ENCODE measurements around the gene KLHL18.
"Not testable (repeated sequence)": the region's sequence is repeated elsewhere in the genome, so short reads cannot be mapped to it uniquely, and the experiment has no call there.

The KLHL18 gene

DNA sequence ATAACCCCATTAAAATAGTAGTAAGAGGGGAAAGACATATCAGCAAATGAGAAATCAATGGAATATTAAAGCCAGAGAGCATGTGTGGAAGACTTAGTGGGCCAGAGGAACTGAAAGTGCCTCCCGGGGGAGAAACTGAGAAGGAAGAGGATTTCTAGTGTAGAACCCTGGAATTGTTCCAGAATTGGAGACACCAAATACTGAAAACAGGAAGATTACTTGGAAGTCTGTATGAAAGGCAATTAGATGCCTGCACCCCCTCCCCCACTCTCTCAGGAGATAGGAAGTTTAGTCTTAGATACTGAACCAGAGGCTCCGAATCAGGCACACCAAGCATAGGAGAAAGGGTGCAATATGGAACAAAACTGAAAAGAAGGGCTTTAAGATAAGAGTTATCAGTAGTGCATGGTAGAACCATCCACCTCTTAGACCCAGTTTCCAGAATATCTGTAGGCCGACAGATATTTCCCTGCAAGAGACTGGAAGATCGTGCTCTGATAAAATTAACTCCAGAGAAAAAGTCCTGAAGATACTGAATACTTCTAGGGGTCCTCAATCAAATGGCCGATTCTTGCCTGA, 32.4 kb downstream of the KLHL18 start:
- Mint-ChIP-seq H3K27ac (no peak overlapping the region), H3K4me3 (no peak overlapping the region), H3K27me3 (no peaks in the 10 kb centered on the region), H3K36me3 (ENCODE audit: low read depth) (peaks cover 42% of the 10 kb centered on the region), H3K4me1 (ENCODE audit: low read depth) (peaks cover 14% of the 10 kb centered on the region), H3K9me3 (no peaks in the 10 kb centered on the region)
- DNase-seq = no peak

DNA sequence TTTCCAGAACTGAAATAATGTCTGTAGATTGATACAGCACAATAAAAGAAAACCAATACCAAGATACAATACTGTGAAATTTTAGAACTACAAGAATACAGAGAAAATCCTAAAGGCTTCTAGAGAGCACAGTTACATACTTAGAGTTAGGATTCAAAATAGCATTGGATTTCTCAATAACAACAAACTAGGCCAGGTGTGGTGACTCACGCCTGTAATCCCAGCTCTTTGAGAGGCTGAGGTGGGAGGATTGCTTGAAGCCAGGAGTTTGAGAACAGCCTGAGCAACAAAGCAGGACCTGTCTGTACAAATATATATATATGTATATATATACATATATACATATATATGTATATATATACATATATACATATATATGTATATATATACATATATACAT, 33.4 kb downstream of the KLHL18 start:
- H3K9me3 Mint-ChIP-seq, H3K4me3 Mint-ChIP-seq, DNase-seq, H3K27ac Mint-ChIP-seq, H3K27me3 Mint-ChIP-seq: not testable (repeated sequence)
- Mint-ChIP-seq H3K4me1 (ENCODE audit: low read depth) (peaks cover 11% of the 10 kb centered on the region), H3K36me3 (ENCODE audit: low read depth) (peaks cover 46% of the 10 kb centered on the region)

DNA sequence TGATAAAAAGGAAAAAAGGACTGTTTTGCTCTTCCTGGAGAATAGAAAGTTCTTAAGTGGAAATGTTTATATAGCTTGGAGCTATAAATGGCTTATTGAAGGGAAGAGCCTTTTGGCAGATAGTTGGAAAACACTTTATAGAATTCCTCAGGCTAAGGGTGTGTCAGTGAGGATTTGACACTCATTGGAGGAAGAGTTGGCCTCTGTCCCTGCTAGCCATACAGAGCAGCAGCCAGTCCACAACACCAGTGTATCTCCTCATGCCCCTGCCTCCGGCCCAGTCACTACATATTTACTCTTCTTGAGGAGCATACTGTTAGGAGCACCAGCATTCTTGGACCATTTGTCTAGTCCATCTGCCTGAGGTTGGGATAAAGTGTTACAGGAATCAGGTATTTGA, 36.2 kb downstream of the KLHL18 start:
- Mint-ChIP-seq H3K27me3 (no peaks in the 10 kb centered on the region), H3K4me1 (ENCODE audit: low read depth) (peaks cover 8% of the 10 kb centered on the region), H3K36me3 (ENCODE audit: low read depth) (peaks cover 74% of the 10 kb centered on the region), H3K27ac (peak overlapping the region; percentile 53), H3K4me3 (no peak overlapping the region), H3K9me3 (no peaks in the 10 kb centered on the region)
- DNase-seq = no peak

DNA sequence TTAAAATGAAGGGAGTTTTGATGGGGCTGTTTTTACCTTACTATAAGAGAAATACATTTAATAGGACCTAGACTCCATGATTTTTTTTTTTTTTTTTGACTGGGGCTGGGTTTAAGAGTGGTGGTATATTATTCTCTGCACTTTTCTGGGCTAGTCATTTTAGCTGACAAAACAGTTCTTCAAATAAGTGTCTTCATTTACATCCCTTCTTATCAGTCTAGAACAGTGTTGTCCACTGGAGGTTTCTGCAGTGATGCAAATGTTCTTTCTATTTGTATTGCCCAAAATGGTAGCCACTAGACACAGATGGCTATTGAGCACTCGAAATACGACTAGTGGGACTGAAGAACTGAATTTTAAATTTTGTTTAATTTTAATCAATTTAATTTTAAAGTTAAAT, 37.2 kb downstream of the KLHL18 start:
- H3K9me3 Mint-ChIP-seq = no peaks in the 10 kb centered on the region
- H3K27me3 Mint-ChIP-seq = no peaks in the 10 kb centered on the region
- H3K36me3 Mint-ChIP-seq (ENCODE audit: low read depth) = peaks cover 75% of the 10 kb centered on the region
- DNase-seq = no peak
- no peaks in the 10 kb centered on the region for H3K4me1 Mint-ChIP-seq (ENCODE audit: low read depth)
- no peak overlapping the region for H3K4me3 Mint-ChIP-seq
- H3K27ac Mint-ChIP-seq = no peak overlapping the region

DNA sequence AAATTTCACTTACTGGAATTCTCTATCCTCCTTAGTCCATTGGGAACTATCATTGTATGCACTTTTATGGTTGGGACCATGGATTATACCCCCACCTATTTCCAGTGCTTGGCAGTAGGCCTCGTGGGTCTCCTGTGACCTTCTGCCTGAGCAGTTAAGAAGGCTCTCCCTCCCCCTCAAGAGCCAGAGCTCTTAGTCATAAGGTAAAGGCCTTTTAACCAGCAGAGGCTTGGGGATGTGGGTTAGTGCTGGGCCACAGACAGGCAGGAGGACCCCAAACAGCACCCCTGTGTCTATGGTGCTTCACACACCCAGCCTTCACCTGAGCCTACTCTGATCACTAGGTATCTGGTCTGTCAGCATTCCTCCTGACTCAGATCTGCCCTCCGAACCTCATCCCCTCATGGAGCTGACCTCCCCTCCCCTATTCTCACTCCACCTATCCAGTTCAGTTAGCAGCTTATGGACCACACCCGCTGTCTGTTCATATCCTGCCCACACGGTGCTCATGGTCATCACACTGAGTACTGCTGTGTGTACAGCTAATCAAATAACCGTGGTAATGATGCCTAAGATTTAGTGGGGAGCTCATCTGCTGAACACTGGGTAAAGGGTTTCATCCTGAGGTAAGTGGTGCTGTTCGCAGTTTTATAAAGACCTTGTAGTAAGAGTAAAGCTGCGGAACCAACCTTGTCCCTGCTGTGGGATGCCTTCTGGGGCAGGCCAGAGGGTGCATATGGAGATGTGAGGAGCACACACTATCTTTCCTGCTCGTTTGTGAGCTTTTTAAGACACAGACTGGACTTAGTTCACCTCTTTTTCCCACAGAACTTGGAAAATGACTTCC, 40.9 kb downstream of the KLHL18 start:
- H3K4me3 Mint-ChIP-seq = no peak overlapping the region
- H3K4me1 Mint-ChIP-seq (ENCODE audit: low read depth) = no peaks in the 10 kb centered on the region
- H3K36me3 Mint-ChIP-seq (ENCODE audit: low read depth) = peaks cover 97% of the 10 kb centered on the region
- H3K27me3 Mint-ChIP-seq = no peaks in the 10 kb centered on the region
- no peaks in the 10 kb centered on the region for H3K9me3 Mint-ChIP-seq
- peak overlapping the region; percentile 46 for H3K27ac Mint-ChIP-seq
- no peak for DNase-seq

DNA sequence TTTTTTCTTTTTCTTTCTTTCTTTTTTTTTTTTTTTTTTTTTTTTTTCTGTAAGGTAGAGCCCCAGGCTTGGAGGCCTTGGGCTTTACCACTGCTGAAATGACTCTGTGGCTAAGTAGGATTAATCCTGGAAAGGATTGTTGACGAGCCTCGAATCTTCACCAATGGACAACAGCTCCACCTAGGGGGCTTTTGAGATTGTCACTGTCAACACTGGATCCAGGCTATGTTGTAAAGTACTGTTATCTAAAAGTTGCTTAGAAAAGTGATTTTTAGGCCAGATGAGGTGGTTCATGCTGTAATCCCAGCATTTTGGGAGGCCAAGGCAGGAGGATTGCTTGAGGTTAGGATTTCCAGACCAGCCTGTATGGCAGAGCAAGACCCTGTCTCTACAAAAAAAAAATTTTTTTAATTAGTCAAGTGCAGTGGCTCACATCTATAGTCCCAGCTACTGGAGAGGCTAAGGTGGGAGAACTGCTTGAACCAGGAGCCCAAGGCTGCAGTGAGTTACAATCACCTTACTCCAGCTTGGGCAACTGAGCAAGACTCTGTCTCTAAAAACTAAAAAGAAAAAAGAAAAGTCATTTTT, 41.6 kb downstream of the KLHL18 start:
- peak overlapping the region; percentile 46 for H3K27ac Mint-ChIP-seq
- H3K9me3 Mint-ChIP-seq = no peaks in the 10 kb centered on the region
- no peaks in the 10 kb centered on the region for H3K4me1 Mint-ChIP-seq (ENCODE audit: low read depth)
- H3K4me3 Mint-ChIP-seq = no peak overlapping the region
- no peaks in the 10 kb centered on the region for H3K27me3 Mint-ChIP-seq
- no peak for DNase-seq
- H3K36me3 Mint-ChIP-seq (ENCODE audit: low read depth) = peaks cover 96% of the 10 kb centered on the region

DNA sequence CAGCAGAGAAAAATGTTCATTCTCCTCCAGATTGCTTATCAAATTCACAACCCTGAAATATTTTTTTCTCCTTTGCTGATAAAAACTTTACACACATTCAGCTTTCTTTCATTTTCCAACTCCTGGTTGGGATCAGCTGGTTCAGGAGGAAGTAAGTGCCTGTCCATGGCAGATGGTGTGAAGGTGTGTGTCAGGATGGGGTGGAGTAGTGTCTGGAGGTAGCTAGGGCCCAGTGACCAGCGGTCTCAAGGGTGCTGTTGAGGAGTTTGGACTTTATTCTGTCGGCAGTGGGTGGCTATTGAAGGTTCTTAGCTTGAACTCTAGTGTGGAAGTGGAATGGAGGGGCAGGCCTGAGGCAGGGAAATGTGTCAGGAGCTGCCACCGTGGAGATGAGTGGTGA, 51.2 kb downstream of the KLHL18 start:
- no peaks in the 10 kb centered on the region for H3K4me1 Mint-ChIP-seq (ENCODE audit: low read depth)
- DNase-seq = no peak
- H3K36me3 Mint-ChIP-seq (ENCODE audit: low read depth) = peaks cover 95% of the 10 kb centered on the region
- no peak overlapping the region for H3K4me3 Mint-ChIP-seq
- peak overlapping the region; percentile 62 for H3K27ac Mint-ChIP-seq
- H3K9me3 Mint-ChIP-seq = no peaks in the 10 kb centered on the region
- no peaks in the 10 kb centered on the region for H3K27me3 Mint-ChIP-seq

DNA sequence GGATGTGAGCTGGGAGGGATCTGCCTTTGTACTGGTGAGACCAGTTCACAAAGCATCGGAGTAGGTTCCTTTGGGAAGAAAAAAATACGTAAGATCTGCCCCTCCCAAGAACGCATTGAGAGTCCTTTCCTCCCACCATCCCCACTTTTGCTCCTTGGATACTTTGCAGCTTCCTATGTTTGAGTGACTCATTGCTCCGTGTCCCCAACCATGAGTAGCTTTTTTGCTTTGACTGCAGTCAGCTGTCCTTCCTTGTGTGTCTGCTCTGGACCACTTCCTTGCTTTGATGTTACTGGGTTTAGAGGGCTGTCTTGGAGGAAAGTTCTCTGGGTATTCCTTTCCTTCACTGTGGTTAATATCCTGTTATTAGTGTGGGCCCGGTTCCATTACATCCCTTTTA, 54.9 kb downstream of the KLHL18 start:
- H3K4me1 Mint-ChIP-seq (ENCODE audit: low read depth) = no peaks in the 10 kb centered on the region
- no peak overlapping the region for H3K27ac Mint-ChIP-seq
- no peaks in the 10 kb centered on the region for H3K27me3 Mint-ChIP-seq
- peaks cover 95% of the 10 kb centered on the region for H3K36me3 Mint-ChIP-seq (ENCODE audit: low read depth)
- H3K9me3 Mint-ChIP-seq = no peaks in the 10 kb centered on the region
- no peak for DNase-seq
- H3K4me3 Mint-ChIP-seq = no peak overlapping the region

DNA sequence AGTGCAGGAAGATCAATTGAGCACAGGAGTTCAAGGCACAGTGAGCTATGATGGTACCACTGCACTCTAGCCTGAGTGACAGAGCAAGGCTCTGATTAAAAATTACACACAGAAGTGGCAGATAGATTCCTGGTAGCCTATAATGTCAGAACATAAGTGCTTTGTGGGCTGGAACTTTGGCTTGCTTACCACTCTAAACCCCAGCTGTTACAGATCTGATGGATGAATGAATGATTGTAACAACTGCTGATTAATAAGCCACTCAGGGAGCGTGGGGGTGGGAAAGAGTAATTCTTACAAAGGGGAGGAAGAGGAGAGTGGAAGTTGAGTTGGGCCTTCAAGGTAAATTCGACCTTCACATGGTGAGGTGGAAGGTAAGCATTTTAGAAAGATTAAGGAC, 57.2 kb downstream of the KLHL18 start:
- no peak overlapping the region for H3K4me3 Mint-ChIP-seq
- H3K27me3 Mint-ChIP-seq = no peaks in the 10 kb centered on the region
- peak overlapping the region; percentile 22 for H3K27ac Mint-ChIP-seq
- DNase-seq = no peak
- H3K4me1 Mint-ChIP-seq (ENCODE audit: low read depth) = no peaks in the 10 kb centered on the region
- H3K9me3 Mint-ChIP-seq = no peaks in the 10 kb centered on the region
- peaks cover 95% of the 10 kb centered on the region for H3K36me3 Mint-ChIP-seq (ENCODE audit: low read depth)

DNA sequence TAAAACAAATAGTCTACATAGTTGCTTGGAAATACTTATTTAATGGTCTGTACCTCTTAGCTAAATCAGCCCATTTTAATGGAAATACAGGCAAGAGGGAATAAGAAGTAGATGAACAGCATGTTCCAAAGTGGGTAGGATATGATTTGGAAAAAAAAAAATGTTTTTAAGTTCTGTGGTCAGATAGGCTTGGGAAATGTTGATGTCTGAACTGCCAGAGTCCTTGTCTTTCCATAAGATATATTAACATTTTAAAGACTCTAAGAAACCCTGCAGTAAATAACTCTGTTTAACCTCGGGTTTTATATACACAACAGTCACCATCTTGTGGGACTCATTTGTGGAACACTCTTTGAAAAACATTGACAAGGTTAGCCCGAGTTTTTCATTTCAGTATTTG, 58.1 kb downstream of the KLHL18 start:
- no peak for DNase-seq
- Mint-ChIP-seq H3K36me3 (ENCODE audit: low read depth) (peaks cover 97% of the 10 kb centered on the region), H3K27me3 (no peaks in the 10 kb centered on the region), H3K27ac (no peak overlapping the region), H3K4me3 (no peak overlapping the region), H3K9me3 (no peaks in the 10 kb centered on the region), H3K4me1 (ENCODE audit: low read depth) (peaks cover 3% of the 10 kb centered on the region)

DNA sequence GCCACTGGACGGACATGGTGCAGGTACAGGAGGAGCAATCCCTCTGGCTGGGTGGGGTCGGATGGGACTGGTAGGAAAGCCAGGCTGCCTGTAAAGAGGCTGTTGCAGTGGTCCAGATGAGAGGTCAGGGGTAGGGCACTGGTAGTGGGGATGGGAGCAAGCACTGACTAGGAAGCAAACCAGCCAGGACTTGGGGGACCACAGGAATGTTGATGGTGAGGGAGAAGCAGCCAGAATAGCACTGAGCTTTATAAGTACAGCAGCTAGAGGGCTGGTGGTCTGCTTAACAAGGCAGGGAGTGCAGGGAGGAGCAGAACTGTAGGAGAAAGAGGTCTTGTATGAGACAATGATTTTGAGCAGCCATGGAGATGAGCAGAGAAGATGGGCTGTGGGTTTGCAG, 59.4 kb downstream of the KLHL18 start:
- Mint-ChIP-seq H3K4me1 (ENCODE audit: low read depth) (peaks cover 3% of the 10 kb centered on the region), H3K4me3 (no peak overlapping the region), H3K9me3 (no peaks in the 10 kb centered on the region), H3K27ac (peak overlapping the region; percentile 13), H3K27me3 (no peaks in the 10 kb centered on the region), H3K36me3 (ENCODE audit: low read depth) (peaks cover 93% of the 10 kb centered on the region)
- DNase-seq = no peak

DNA sequence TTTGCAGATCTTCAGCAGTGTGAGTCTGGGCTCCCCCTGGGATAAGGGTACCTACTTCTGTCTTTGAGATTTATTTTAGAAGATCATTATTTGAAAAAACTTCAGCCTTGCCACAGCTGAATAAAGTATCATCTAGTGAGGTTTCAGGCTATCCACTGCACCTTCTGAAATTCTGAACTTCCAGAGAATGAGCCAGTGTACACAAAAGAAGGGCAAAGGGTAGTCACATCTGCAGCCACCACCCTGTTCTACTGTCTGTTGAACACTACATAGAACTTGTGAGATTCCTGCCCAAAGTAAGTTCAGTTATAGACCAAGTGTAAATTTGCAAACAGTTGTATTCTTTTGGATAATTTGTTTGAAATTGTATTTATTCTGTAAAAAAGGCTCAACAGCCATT, 60.1 kb downstream of the KLHL18 start:
- H3K9me3 Mint-ChIP-seq = no peaks in the 10 kb centered on the region
- H3K36me3 Mint-ChIP-seq (ENCODE audit: low read depth) = peaks cover 89% of the 10 kb centered on the region
- H3K4me3 Mint-ChIP-seq = no peak overlapping the region
- peak overlapping the region; percentile 12 for H3K27ac Mint-ChIP-seq
- no peaks in the 10 kb centered on the region for H3K27me3 Mint-ChIP-seq
- DNase-seq = no peak
- H3K4me1 Mint-ChIP-seq (ENCODE audit: low read depth) = peaks cover 3% of the 10 kb centered on the region

DNA sequence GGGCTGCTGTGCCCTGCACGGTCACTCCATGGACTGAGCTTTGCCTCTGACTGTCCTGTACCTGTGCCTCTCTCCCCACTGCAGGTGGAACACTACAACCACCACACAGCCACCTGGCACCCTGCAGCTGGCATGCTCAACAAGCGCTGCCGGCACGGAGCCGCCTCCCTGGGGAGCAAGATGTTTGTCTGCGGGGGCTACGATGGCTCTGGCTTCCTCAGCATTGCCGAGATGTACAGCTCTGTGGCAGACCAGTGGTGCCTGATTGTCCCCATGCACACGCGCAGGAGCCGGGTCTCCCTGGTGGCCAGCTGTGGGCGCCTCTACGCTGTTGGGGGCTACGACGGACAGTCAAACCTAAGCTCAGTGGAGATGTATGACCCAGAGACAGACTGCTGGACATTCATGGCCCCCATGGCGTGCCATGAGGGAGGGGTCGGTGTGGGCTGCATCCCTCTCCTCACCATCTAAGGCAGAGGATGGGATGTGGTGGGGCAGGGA, 60.8 kb downstream of the KLHL18 start:
- H3K27me3 Mint-ChIP-seq = no peaks in the 10 kb centered on the region
- no peak overlapping the region for H3K27ac Mint-ChIP-seq
- H3K9me3 Mint-ChIP-seq = no peaks in the 10 kb centered on the region
- peaks cover 3% of the 10 kb centered on the region for H3K4me1 Mint-ChIP-seq (ENCODE audit: low read depth)
- no peak overlapping the region for H3K4me3 Mint-ChIP-seq
- DNase-seq = no peak
- H3K36me3 Mint-ChIP-seq (ENCODE audit: low read depth) = peaks cover 82% of the 10 kb centered on the region

DNA sequence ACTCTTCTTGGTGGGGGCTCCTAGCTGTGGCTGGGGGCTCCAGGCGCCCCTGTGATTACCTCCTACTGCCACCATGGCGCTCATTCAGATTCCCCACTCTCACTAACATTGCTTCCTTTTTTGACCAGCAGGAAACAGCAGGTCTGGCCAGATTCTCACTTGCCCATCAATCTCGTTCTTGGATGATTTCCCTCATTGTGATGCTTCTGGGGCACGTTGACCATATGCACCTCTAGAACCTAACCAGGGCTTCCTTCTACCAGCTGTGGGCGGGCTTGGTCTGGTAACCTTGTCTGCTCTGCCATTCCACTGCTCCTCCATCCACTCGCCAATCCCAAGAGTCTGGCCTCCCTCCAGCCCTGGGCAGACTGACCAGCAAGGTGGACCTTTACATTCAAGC, 62.2 kb downstream of the KLHL18 start:
- Mint-ChIP-seq H3K27ac (no peak overlapping the region), H3K4me1 (ENCODE audit: low read depth) (peaks cover 3% of the 10 kb centered on the region), H3K27me3 (no peaks in the 10 kb centered on the region), H3K36me3 (ENCODE audit: low read depth) (peaks cover 67% of the 10 kb centered on the region), H3K4me3 (no peak overlapping the region), H3K9me3 (no peaks in the 10 kb centered on the region)
- DNase-seq = no peak

DNA sequence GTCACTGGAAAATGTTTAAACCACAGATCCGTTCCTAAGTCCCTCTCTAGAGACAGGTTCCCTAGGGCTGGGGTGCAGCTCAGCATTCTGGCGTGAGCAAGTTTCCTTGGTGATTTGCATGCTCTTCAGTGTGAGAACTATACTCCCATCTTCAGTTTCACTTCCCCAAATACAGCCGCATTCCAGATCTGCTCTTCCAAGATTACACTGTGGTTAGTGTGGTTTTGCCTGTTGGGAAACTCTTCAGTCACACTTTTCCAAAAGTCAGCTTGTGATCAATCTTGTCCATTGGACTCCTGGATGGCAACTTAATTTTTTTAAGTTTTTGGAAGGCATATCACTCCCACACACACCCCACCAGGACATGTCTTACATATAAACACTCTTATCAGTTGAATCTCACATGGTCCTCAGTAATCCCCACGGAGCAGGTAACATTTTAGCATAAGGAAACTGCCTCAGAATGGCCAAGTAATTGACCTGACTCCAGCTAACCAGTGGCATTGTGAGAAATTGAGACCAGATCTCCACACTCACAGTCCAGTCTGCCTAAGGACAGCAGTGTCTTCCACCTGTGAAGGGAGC, 64.6 kb downstream of the KLHL18 start:
- Mint-ChIP-seq H3K4me1 (ENCODE audit: low read depth) (peaks cover 3% of the 10 kb centered on the region), H3K36me3 (ENCODE audit: low read depth) (peaks cover 48% of the 10 kb centered on the region)
- no peak for DNase-seq

More for the DNA sequence above, 64.6 kb downstream of the KLHL18 start:
- Mint-ChIP-seq H3K27ac (no peak overlapping the region), H3K9me3 (no peaks in the 10 kb centered on the region), H3K27me3 (no peaks in the 10 kb centered on the region), H3K4me3 (no peak overlapping the region)
